GM06990 (cell line): ENCODE results near the gene CUBN.

Source experiments
- DNase-seq: peaks from one replicate; pipeline ENCODE4 v3.0.0-alpha.2; 2011; ENCODE audit not compliant: insufficient read length; ENCODE audit errors: extremely low read depth
- H3K27me3 ChIP-seq: replicated peaks from 2 replicates; pipeline ENCODE4 v1.6.0; 2011; ENCODE audit warnings: low read length; ENCODE audit not compliant: control insufficient read depth, insufficient read depth
- H3K36me3 ChIP-seq: 2 replicates; pipeline ENCODE4 v1.5.1; 2011; ENCODE audit warnings: low read length; ENCODE audit not compliant: control insufficient read depth, insufficient read depth
- H3K4me3 ChIP-seq: replicated peaks from 2 replicates; pipeline ENCODE4 v1.5.1; 2011; ENCODE audit warnings: low read depth, mild to moderate bottlenecking, control low read depth, low read length
- TF ChIP-seq, protein P1 (sequence below): IDR thresholded peaks from 2 replicates; pipeline ENCODE4 v1.5.1; 2011; ENCODE audit warnings: low read length, control low read depth, mild to moderate bottlenecking, inconsistent platforms; ENCODE audit not compliant: insufficient read depth, poor library complexity, severe bottlenecking

Gene CUBN

GRCh38 chr10:17037910-17038309 lies 91.7 kb downstream of the CUBN start:
- Histone ChIP-seq H3K36me3 (no peaks in the 10 kb centered on the region), H3K27me3 (no peaks in the 10 kb centered on the region), H3K4me3 (no peak overlapping the region)
- TF ChIP-seq, protein P1, sequence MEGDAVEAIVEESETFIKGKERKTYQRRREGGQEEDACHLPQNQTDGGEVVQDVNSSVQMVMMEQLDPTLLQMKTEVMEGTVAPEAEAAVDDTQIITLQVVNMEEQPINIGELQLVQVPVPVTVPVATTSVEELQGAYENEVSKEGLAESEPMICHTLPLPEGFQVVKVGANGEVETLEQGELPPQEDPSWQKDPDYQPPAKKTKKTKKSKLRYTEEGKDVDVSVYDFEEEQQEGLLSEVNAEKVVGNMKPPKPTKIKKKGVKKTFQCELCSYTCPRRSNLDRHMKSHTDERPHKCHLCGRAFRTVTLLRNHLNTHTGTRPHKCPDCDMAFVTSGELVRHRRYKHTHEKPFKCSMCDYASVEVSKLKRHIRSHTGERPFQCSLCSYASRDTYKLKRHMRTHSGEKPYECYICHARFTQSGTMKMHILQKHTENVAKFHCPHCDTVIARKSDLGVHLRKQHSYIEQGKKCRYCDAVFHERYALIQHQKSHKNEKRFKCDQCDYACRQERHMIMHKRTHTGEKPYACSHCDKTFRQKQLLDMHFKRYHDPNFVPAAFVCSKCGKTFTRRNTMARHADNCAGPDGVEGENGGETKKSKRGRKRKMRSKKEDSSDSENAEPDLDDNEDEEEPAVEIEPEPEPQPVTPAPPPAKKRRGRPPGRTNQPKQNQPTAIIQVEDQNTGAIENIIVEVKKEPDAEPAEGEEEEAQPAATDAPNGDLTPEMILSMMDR: no peak
- DNase-seq: no peak

DNA sequence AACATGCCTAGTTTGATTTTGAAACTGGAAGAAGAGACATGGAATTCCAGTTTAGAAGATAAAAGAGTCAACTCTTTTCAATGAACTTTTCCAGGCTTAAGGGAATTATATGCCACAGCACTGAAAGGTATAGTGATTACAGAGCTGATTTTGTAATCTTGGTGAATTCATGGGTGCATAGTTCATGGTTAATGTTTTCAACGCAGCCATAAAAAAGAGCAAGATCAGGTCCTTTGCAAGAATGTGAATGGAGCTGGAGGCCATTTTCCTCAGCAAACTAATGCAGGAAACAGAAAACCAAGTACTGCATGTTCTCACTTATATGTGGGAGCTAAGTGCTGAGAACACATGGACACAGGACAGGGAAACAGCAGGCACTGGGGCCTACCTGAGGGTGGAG lies 94.2 kb downstream of the CUBN start:
- TF ChIP-seq, protein P1: no peak

DNA sequence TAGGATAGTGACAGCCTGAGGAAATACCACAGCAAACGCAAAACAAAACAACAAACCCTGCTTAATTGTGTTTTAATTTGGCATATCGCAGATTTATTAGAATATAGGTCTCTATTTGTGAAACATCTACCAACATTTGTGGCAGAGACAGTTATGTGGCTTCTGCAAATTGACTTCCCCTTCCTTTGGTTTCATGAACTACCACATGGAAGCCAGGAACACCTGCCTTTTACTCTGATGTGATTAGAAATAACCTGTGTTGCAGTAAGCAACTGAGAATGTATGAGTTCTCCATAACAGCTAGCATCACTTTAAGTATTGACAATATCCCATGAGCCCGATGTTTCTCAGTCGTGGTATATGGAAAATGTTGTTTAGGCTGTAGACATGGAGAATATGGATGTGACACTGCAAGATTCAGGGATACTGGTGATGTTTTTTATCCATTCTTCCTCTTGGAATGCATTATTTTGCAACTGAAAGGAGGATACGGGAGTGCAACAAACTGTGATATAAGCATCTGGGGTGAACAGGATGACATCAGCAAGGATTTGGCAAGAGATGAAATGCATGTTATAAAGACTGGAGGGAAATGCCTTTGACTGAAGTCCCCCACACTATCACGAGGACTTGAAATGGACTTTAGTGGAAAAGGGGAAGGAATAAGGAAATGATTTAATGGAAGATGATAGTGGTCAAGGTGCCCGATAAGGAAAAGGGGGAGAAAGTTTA lies 95.9 kb downstream of the CUBN start:
- Histone ChIP-seq H3K27me3 (no peaks in the 10 kb centered on the region), H3K4me3 (no peak overlapping the region), H3K36me3 (no peaks in the 10 kb centered on the region)
- TF ChIP-seq, protein P1: no peak
- no peak for DNase-seq

More for the DNA sequence above, 94.2 kb downstream of the CUBN start:
- Histone ChIP-seq H3K4me3 (no peak overlapping the region), H3K27me3 (no peaks in the 10 kb centered on the region), H3K36me3 (no peaks in the 10 kb centered on the region)
- DNase-seq: no peak

DNA sequence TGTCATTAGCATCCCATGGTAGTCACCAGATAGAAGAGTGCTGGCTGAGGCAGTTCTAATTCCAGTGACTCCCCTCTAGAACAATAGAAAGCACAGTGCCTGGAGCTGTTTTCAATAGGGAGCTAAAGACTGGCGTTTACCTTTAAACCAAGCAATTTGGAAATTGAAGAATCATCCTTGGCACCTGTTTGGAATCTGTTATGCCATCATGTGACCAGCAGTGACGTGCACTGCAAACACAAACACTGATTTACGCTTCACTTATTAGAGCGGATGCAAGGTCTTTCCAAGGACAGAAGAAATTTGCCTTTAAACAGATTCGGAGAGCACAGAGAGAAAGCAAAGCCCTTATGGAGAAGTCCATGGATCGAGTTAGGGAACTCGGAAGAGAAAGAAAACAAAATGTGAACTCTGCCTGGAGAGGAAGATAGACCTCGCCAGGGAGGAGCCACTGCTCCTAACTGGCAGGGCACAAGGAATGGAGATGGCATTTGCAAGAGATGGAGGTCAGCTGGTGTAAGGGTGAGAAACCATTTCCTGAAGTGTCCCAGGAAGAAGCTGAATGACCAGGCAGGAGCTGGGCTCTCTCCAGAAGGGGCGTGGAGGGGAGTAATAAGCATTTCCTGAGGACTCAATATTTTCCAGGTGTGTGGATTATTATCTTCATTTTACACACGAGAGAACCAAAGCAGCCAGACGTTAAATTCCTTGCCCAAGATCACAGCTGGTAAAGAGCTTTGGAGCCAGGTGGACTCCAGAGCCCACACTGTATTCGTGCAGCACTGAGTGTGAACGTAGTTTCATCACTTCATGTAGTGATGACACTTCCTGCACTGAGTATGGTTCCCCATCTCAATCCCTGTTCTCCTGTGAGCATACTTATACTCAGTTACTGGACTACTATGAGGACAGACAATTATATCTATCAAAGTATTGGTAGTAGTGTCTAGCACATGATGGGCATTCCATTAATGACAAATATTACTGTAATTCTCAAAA lies 97.7 kb downstream of the CUBN start:
- no peaks in the 10 kb centered on the region for H3K36me3 ChIP-seq
- TF ChIP-seq, protein P1: no peak
- H3K4me3 ChIP-seq: no peak overlapping the region
- no peaks in the 10 kb centered on the region for H3K27me3 ChIP-seq
- DNase-seq: no peak

DNA sequence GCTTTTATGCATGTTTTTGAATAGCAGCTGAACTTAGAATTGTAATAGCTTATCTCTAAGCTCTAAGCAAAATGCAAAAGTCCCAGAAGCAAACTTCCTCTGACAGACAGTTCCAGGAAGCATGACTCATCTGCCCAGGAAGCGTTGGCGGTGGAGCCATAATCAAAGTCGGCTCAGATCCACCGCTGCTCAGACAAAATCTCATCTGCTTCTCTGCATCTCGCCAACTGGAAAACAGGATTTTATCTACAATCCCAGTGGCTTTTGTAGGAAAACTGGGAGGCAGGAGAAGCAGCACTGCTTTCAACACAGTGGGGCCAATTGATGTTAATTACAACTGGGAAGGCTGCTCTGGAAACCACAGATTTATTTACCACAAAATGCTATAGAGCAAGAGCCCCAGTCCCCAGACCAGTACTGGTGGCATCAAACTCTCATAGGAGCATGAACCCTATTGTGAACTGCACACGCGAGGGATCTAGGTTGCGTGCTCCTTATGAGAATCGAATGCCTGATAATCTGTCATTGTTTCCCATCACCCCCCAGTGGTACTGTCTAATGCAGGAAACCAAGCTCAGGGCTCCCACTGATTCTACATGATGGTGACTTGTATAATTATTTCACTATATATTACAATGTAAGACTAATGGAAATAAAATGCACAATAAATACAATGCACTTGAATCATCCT lies 99.9 kb downstream of the CUBN start:
- H3K36me3 ChIP-seq: no peaks in the 10 kb centered on the region
- no peak overlapping the region for H3K4me3 ChIP-seq
- TF ChIP-seq, protein P1: no peak
- DNase-seq: no peak
- no peaks in the 10 kb centered on the region for H3K27me3 ChIP-seq
